Endothelial cell of umbilical vein (primary cell): ENCODE data around the gene AFP. TPM values are rescaled to one million over a fixed set of nuclear protein-coding genes. Genes with fewer than 3 reads are reported as not detected.

Experiments used
- BruUV-seq: library from RNA; stranded (reverse); fragments of 400-500 nt; replicated peaks from 2 replicates; lab custom pipeline; 2021; lab: Mats Ljungman, UMichigan
- CTCF ChIA-PET: fragments of 300-600, 350-600 bp; sonication (Branson Sonifier 250); formaldehyde crosslinking; loops from one replicate; lab custom pipeline; 2021; ENCODE audit warnings: antibody characterized with exemption, inconsistent platforms; lab: Charles Lee
- POLR2A ChIA-PET: fragments of 300-600, 350-600 bp; sonication (Branson Sonifier 250); formaldehyde crosslinking; loops from one replicate; lab custom pipeline; 2021; ENCODE audit warnings: antibody characterized with exemption, inconsistent platforms; lab: Charles Lee
- DNase-seq: peaks from one replicate; pipeline ENCODE4 v3.0.0-alpha.2; 2011; ENCODE audit warnings: low read depth, low spot score
- FAIRE-seq: peaks from 2 replicates; lab custom pipeline; 2011; peaks lifted over from hg19 to GRCh38; lab: Jason Lieb, UNC
- H2AFZ ChIP-seq: 2 replicates; pipeline ENCODE4 v1.6.0; 2012; ENCODE audit warnings: low read depth, low read length, control low read depth, inconsistent platforms
- H3K27ac ChIP-seq: 2 replicates; pipeline ENCODE4 v1.5.1; 2011; ENCODE audit warnings: low read depth, mild to moderate bottlenecking, control low read depth, low read length, moderate library complexity; ENCODE audit not compliant: insufficient read depth
- H3K27me3 ChIP-seq, 2 experiments: 2 replicates each; pipeline versions ENCODE4 v1.6.0 to v1.6.1; 2011; ENCODE audit warnings: low read length in 2 of 2, mixed read lengths in 1 of 2; ENCODE audit not compliant: control insufficient read depth in 2 of 2, insufficient read depth in 2 of 2
- H3K36me3 ChIP-seq, 2 experiments: 2 replicates in 1 of 2; 3 replicates in 1 of 2; pipeline ENCODE4 v1.5.1; 2011; ENCODE audit warnings: low read length in 2 of 2, mild to moderate bottlenecking in 1 of 2, moderate library complexity in 1 of 2; ENCODE audit not compliant: control insufficient read depth in 2 of 2, insufficient read depth in 2 of 2; ENCODE audit errors: extremely low read depth in 1 of 2
- H3K4me1 ChIP-seq: 3 replicates; pipeline ENCODE4 v1.5.1; 2011; ENCODE audit warnings: mild to moderate bottlenecking, low read length; ENCODE audit not compliant: control insufficient read depth, insufficient read depth; ENCODE audit errors: extremely low read depth
- H3K4me2 ChIP-seq: 2 replicates; pipeline ENCODE4 v1.6.1; 2011; ENCODE audit warnings: low read length, control low read depth, mixed read lengths; ENCODE audit not compliant: insufficient read depth
- H3K4me3 ChIP-seq, 3 experiments: fragments of 200-600 bp in 1 of 3; sonication (generic), shearing (Covaris generic) in 1 of 3; replicated peaks in 1 of 3; 2 replicates each; pipeline ENCODE4 v1.5.1; 2011 to 2016; ENCODE audit warnings: control low read depth in 3 of 3, low read length in 3 of 3, mild to moderate bottlenecking in 2 of 3, inconsistent platforms in 1 of 3, low read depth in 1 of 3, moderate library complexity in 1 of 3; ENCODE audit not compliant: insufficient read depth in 1 of 3
- H3K79me2 ChIP-seq: 2 replicates; pipeline ENCODE4 v1.6.0; 2012; ENCODE audit warnings: low read length, inconsistent platforms; ENCODE audit not compliant: control insufficient read depth, insufficient read depth
- H3K9ac ChIP-seq: replicated peaks from 2 replicates; pipeline ENCODE3; 2011; ENCODE audit warnings: low read length, control low read depth; ENCODE audit not compliant: insufficient read depth; ENCODE audit errors: extremely low read depth
- H3K9me1 ChIP-seq: replicated peaks from 3 replicates; pipeline ENCODE4 v1.6.0; 2011; ENCODE audit warnings: mild to moderate bottlenecking, low read length; ENCODE audit not compliant: control insufficient read depth, insufficient read depth; ENCODE audit errors: extremely low read depth
- H3K9me3 ChIP-seq: replicated peaks from 2 replicates; pipeline ENCODE4 v1.5.1; 2012; ENCODE audit warnings: low read length, inconsistent platforms; ENCODE audit not compliant: control insufficient read depth, insufficient read depth
- H4K20me1 ChIP-seq: replicated peaks from 2 replicates; pipeline ENCODE3; 2011; ENCODE audit warnings: mild to moderate bottlenecking, low read length; ENCODE audit not compliant: control insufficient read depth, insufficient read depth; ENCODE audit errors: extremely low read depth
- CTCF ChIP-seq, 2 donors: IDR thresholded peaks; 1 replicate in 1 of 2; 2 replicates in 1 of 2; pipeline ENCODE4 v1.5.1; 2011; ENCODE audit warnings: low read length in 2 of 2, mild to moderate bottlenecking in 2 of 2, moderate library complexity in 2 of 2, control low read depth in 1 of 2, inconsistent platforms in 1 of 2, low read depth in 1 of 2; ENCODE audit not compliant: insufficient read depth in 1 of 2; ENCODE audit errors: extremely low read depth in 1 of 2
- FOS ChIP-seq: IDR thresholded peaks from 2 replicates; pipeline ENCODE4 v1.6.1; 2011; ENCODE audit warnings: mild to moderate bottlenecking, low read length, moderate library complexity, borderline replicate concordance; ENCODE audit not compliant: insufficient read depth
- GATA2 ChIP-seq: IDR thresholded peaks from 2 replicates; pipeline ENCODE4 v1.7.0; 2011; ENCODE audit warnings: low read depth, mild to moderate bottlenecking, moderate library complexity, mixed read lengths, low read length; ENCODE audit not compliant: insufficient read length, insufficient read depth
- JUN ChIP-seq: IDR thresholded peaks from 2 replicates; pipeline ENCODE4 v1.6.1; 2011; ENCODE audit warnings: borderline replicate concordance, low read depth; ENCODE audit not compliant: insufficient read length, insufficient read depth
- MYC ChIP-seq: IDR thresholded peaks from one replicate; pipeline ENCODE4 v1.6.1; 2011; ENCODE audit warnings: mild to moderate bottlenecking, low read depth, low read length
- POLR2A ChIP-seq: IDR thresholded peaks from 2 replicates; pipeline ENCODE4 v1.6.1; 2012; ENCODE audit warnings: low read depth, mild to moderate bottlenecking, control low read depth, low read length
- dilution Hi-C: fragments of 300-500 bp; cut with MboI; formaldehyde crosslinking; loops from one replicate; pipeline ENCODE4 v1.15.0; 2019; ENCODE audit warnings: low sequenced_read_pairs; ENCODE audit not compliant: extremely low pct_ligation_motif_present
- intact Hi-C: fragments of 100-400 bp; cut with micrococcal nuclease; formaldehyde crosslinking; loops from one replicate; pipeline ENCODE4 v1.10.0; 2022
- polyA plus RNA-seq, 4 experiments: library from polyadenylated mRNA; depleted of rRNA in 3 of 4; stranded (reverse) in 3 of 4; unstranded in 1 of 4; fragments of >200 nt; gene quantifications; 2 replicates each; pipeline versions ENCODE4 v1.2.1 to v1.2.3, GENCODE V29; 2011 to 2012; ENCODE audit warnings: missing spikeins in 1 of 4
- total RNA-seq: library from RNA; stranded (reverse); gene quantifications from 2 replicates; pipeline ENCODE4 v1.2.3, GENCODE V29; 2021

Gene AFP
- total and polyA plus RNA-seq, 2 donors (not counting 3 experiments of a cell fraction or from before 2014, with no cell fraction given), result not detected

GRCh38 chr4:73446336-73446938 is 10.4 kb downstream of the AFP start:
- TF ChIP-seq MYC, result no peak
- no peak for TF ChIP-seq JUN
- peak; percentile 53 to 59 for TF ChIP-seq CTCF (IDR thresholded peaks at IDR 0.05; ENCODE audit: extremely low read depth in 1 of 2, insufficient read depth in 1 of 2, low read depth in 1 of 2, low read length in 2 of 2)
- no peak for TF ChIP-seq FOS
- peak; percentile 37 for TF ChIP-seq GATA2
- TF ChIP-seq POLR2A, result no peak
- FAIRE-seq, result peak; percentile 77
- no peak overlapping the region for H2AFZ ChIP-seq
- H3K9me1 ChIP-seq, result no peaks in the 10 kb centered on the region
- no peaks in the 10 kb centered on the region for H3K4me1 ChIP-seq
- no peak overlapping the region for H3K9ac ChIP-seq
- POLR2A ChIA-PET, result no interaction called here
- H3K36me3 ChIP-seq, result no peaks in the 10 kb centered on the region
- DNase-seq, result peak; percentile 40
- BruUV-seq, result no TSS peak
- CTCF ChIA-PET, result interaction anchor here (0.6 to 3.4 kb wide), 49 partner anchors 8 to 1150 kb away, joined by 3 to 24 read pairs (median 4); partner anchors contain the start of gene ANKRD17
- no peak overlapping the region for H3K4me3 ChIP-seq
- H3K27me3 ChIP-seq, result peaks cover 12 to 42% of the 10 kb centered on the region in 2 experiments
- no peak overlapping the region for H3K27ac ChIP-seq
- H3K79me2 ChIP-seq, result no peaks in the 10 kb centered on the region
- no peaks in the 10 kb centered on the region for H4K20me1 ChIP-seq
- no peak overlapping the region for H3K4me2 ChIP-seq
- dilution Hi-C loops, result no loop called here
- intact Hi-C loops, result loop anchor here (2.0 to 5.0 kb wide), 2 partner anchors 104 to 136 kb away; no protein-coding TSS in a partner anchor
- no peaks in the 10 kb centered on the region for H3K9me3 ChIP-seq
